Measurements from ENCODE around the gene NUDT14.

NUDT14 gene

DNA sequence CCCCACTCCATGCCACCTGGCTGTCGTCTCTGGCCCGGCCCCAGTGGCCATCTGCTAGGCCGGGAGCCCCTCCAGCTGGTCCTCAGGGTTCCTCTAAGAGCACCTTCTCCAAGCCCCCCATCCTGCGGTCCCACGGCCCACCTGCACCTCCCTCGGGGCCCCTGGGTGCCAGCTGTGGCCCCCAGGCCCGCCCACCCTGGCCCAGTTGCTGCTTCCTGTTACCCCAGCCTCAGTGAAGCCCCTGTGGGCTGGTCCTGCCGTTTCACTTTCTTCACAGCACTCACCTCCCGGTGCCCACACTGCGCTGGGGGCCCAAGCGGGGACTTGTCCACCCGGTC lies 27.6 kb upstream of the NUDT14 start:
- no peak for DNase-seq (ENCODE audit: low read depth)
- TF ChIP-seq, protein P1, sequence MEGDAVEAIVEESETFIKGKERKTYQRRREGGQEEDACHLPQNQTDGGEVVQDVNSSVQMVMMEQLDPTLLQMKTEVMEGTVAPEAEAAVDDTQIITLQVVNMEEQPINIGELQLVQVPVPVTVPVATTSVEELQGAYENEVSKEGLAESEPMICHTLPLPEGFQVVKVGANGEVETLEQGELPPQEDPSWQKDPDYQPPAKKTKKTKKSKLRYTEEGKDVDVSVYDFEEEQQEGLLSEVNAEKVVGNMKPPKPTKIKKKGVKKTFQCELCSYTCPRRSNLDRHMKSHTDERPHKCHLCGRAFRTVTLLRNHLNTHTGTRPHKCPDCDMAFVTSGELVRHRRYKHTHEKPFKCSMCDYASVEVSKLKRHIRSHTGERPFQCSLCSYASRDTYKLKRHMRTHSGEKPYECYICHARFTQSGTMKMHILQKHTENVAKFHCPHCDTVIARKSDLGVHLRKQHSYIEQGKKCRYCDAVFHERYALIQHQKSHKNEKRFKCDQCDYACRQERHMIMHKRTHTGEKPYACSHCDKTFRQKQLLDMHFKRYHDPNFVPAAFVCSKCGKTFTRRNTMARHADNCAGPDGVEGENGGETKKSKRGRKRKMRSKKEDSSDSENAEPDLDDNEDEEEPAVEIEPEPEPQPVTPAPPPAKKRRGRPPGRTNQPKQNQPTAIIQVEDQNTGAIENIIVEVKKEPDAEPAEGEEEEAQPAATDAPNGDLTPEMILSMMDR (conservative IDR thresholded peaks at IDR 0.05; ENCODE audit: low read depth, low read length) = no peak
- no peak overlapping the region for H3K4me3 ChIP-seq (ENCODE audit: low read depth, low read length)

DNA sequence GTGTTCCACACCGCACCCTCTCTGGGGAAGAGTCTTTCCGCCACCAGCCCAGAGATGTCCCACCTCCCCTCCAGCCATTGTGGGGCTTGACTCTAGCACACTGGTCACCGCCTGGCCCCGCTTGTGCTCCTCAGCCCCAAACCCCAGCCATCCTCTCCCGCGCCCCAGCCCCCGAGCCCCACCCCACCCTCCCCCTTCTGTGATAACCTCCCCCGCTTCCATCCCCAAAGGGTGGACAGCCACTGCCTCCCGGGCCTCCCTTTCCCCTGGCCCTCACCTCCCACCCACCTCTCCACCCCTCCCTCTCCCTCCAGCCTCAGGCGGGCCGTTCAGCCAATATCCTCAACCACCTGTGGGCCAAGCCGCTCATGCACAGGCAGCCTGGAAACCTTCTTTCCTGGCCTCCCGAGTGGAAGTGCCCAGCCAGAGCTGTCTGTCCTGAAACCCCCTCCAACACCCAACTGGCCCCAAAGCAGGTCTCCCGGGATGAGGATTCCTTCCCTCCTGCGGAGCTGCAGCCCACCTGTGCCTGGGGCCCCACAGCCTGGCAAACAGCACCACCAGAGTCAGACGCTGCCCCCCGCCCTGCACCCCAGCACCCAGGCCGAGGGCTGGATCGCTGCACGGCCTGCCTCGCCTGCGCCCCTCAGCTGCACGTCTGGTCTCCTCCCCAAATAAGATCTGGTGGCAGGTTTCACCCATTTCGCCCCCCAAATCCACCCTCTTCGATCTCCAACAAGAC lies 27.1 kb upstream of the NUDT14 start:
- no peak overlapping the region for H3K4me3 ChIP-seq (ENCODE audit: low read depth, low read length)
- TF ChIP-seq, protein P1 (conservative IDR thresholded peaks at IDR 0.05; ENCODE audit: low read depth, low read length) = no peak
- DNase-seq (ENCODE audit: low read depth) = no peak

DNA sequence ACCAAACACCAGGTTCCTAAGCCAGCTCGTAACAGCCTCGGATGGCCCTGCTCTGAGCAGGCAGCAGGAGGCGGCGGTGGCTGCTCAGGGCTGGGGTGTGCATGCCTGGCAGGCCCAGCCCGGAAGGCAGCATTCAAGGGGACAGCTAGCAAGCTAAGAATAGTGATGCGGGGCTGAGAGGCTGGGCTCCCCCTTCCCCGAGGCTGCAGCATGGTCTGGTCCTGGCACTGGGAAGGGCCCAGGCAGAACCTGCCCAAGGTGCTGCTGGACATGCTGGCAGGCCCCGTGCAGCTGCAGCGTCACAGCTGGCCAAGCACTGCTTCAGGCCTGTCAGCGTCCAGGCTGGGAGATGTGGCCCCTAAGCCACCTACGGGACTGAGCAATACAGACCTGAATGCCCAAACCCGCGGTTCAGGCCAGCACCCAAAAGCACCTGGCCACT lies 26.4 kb upstream of the NUDT14 start:
- H3K4me3 ChIP-seq (ENCODE audit: low read depth, low read length) = no peak overlapping the region
- TF ChIP-seq, protein P1 (conservative IDR thresholded peaks at IDR 0.05; ENCODE audit: low read depth, low read length) = peak; percentile 27
- no peak for DNase-seq (ENCODE audit: low read depth)

DNA sequence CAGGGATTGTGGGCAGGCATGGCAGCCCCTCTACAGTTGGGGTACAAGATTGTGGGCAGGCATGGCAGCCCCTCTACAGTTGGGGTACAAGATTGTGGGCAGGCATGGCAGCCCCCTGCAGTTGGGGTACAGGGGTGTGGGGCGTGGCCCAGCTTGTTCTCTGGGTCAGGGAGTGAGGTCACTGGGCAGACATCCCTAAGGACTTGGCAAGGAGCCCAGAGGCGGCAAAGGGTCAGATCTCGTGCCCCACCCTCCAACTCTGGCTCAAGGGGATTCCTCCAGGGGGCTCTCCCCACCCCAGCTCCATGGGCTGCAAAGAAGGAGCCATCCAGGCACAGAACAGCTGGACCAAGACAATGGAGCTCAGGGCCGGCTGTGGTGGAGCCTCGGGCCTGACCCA lies 25.8 kb upstream of the NUDT14 start:
- TF ChIP-seq, protein P1 (conservative IDR thresholded peaks at IDR 0.05; ENCODE audit: low read depth, low read length) = no peak
- DNase-seq (ENCODE audit: low read depth) = no peak
- no peak overlapping the region for H3K4me3 ChIP-seq (ENCODE audit: low read depth, low read length)

DNA sequence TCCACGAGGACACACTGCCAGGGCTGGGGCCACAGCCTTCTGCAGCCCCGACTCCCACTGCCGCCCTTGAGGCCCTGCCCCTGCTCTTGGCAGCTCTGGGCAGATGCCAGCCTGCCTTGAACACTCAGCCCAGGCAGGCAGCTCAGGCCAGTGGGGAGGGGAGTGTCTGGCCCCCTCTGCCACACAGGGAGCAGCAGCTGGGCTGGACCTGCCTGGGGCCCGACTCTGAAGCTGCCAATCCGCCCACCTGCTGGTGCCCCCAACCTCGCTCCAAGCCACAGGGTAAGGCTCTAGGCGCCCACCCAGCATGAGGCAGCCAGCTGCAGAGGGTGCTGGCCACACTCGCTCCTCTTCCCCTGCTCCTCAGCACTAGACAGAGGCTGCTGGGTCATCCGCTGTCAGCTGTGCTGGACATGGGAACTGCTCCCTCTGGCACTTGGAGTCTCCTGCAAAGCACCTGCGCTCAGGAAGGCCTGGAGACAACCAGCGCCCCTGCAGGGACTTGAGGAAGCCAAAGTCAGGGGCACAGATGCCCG lies 24.6 kb upstream of the NUDT14 start:
- TF ChIP-seq, protein P1 (conservative IDR thresholded peaks at IDR 0.05; ENCODE audit: low read depth, low read length) = no peak
- DNase-seq (ENCODE audit: low read depth) = no peak

DNA sequence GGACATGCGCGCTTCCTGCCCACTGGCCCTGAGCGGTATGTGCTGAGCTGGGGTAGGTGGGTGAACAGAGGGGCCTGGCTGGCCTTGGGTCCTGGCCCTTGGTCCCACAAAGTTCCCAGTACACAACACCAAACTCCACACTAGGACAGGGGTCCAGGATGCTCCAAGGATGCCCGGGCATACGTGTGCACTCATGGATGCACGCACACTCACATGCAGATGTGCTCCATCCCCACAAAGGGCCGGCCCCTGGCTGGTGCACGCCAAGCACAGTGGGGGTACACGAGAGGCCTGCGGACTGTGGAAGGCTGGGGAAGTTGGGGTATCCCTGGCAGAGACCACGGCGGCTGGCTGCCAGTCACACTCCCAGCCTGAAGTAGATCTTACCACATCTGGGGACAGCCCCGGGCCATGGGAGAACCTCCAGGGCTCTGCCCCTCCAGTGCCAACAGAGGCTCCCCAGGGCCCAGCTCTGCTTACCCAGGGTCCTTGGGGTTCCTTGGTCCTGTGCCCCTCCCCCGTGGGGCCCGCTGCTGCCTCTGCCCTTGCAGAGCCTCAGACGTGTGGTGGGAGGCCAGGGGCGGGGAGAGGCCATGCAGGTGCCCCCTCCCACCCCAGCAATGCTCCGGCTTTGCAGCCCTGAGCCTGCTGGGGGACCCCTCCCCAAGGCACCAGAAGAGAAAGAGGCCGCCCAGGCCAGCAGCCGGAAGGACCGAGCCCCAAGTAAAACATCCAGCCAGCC lies 24.0 kb upstream of the NUDT14 start:
- no peak overlapping the region for H3K4me3 ChIP-seq (ENCODE audit: low read depth, low read length)
- TF ChIP-seq, protein P1 (conservative IDR thresholded peaks at IDR 0.05; ENCODE audit: low read depth, low read length) = no peak
- no peak for DNase-seq (ENCODE audit: low read depth)

More for the DNA sequence above, 24.6 kb upstream of the NUDT14 start:
- no peak overlapping the region for H3K4me3 ChIP-seq (ENCODE audit: low read depth, low read length)
